Upper lobe of left lung (tissue), 4 donors: ENCODE results near the gene PRRX1.

Experiments
- POLR2AphosphoS5 ChIP-seq, 2 donors: sonication (generic); formaldehyde crosslinking; IDR thresholded peaks; one replicate each; pipeline ENCODE4 v1.5.1; 2017; ENCODE audit warnings: antibody characterized with exemption in 2 of 2
- TF ChIP-seq, protein P1 (sequence below), 6 experiments: fragments of 450-650 bp in 4 of 6; fragments of 200-600 bp in 2 of 6; sonication (generic) in 2 of 6; IDR thresholded peaks; one replicate each; pipeline ENCODE4 v1.5.1; 2016 to 2019; ENCODE audit warnings: antibody characterized with exemption in 6 of 6

DNA sequence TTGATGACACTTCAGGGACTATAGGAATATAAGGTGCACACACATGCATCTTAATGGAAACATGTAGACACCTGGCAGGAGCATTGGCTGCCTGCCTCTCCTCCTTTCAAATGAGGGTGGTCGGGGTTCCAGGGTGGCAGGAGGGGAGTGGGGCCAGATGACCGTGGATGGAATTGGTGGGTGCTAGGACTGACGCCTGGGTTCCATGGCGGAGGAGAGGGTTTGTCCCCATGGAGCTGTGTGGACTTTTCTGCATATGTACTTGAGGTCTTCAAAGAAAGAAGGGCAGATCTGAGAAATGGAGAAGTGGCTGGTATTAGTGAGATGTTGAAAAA, 7.7 kb downstream of the PRRX1 start:
- TF ChIP-seq, protein P1, sequence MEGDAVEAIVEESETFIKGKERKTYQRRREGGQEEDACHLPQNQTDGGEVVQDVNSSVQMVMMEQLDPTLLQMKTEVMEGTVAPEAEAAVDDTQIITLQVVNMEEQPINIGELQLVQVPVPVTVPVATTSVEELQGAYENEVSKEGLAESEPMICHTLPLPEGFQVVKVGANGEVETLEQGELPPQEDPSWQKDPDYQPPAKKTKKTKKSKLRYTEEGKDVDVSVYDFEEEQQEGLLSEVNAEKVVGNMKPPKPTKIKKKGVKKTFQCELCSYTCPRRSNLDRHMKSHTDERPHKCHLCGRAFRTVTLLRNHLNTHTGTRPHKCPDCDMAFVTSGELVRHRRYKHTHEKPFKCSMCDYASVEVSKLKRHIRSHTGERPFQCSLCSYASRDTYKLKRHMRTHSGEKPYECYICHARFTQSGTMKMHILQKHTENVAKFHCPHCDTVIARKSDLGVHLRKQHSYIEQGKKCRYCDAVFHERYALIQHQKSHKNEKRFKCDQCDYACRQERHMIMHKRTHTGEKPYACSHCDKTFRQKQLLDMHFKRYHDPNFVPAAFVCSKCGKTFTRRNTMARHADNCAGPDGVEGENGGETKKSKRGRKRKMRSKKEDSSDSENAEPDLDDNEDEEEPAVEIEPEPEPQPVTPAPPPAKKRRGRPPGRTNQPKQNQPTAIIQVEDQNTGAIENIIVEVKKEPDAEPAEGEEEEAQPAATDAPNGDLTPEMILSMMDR (IDR thresholded peaks at IDR 0.05): no peak
- no peak for TF ChIP-seq POLR2AphosphoS5 (IDR thresholded peaks at IDR 0.05)
